Vagina (tissue), 2 donors: ENCODE data around the gene CRTC3.

ENCODE experiments used
- CTCF ChIP-seq, 3 experiments: fragments of 450-650 bp in 2 of 3; fragments of 200-600 bp in 1 of 3; sonication (generic) in 1 of 3; IDR thresholded peaks; one replicate each; pipeline ENCODE4 v1.5.1; 2017 to 2019; ENCODE audit warnings: antibody characterized with exemption in 3 of 3, mild to moderate bottlenecking in 2 of 3, moderate library complexity in 2 of 3
- POLR2A ChIP-seq, 2 donors: fragments of 450-650 bp; IDR thresholded peaks; one replicate each; pipeline ENCODE4 v1.6.1; 2017; ENCODE audit warnings: antibody characterized with exemption in 2 of 2, mild to moderate bottlenecking in 2 of 2, moderate library complexity in 2 of 2

GRCh38 chr15:90565866-90566265, 36.1 kb downstream of the CRTC3 start:
- no peak for TF ChIP-seq POLR2A (IDR thresholded peaks at IDR 0.05)
- TF ChIP-seq CTCF (IDR thresholded peaks at IDR 0.05) = no peak
